Suprapubic skin (tissue), 4 donors: Measurements from ENCODE around the gene TEX29.

Source experiments
- POLR2A ChIP-seq, 2 donors: fragments of 450-650 bp; IDR thresholded peaks; one replicate each; pipeline ENCODE4 v1.6.1; 2017; ENCODE audit warnings: antibody characterized with exemption in 2 of 2, mild to moderate bottlenecking in 2 of 2, moderate library complexity in 2 of 2
- POLR2AphosphoS5 ChIP-seq, 3 donors: sonication (generic); formaldehyde crosslinking; IDR thresholded peaks; one replicate each; pipeline ENCODE4 v1.6.1; 2017; ENCODE audit warnings: antibody characterized with exemption in 3 of 3
- TF ChIP-seq, protein P1 (sequence below), 2 donors: fragments of 200-600 bp in 1 of 2; fragments of 450-650 bp in 1 of 2; sonication (generic) in 1 of 2; IDR thresholded peaks; one replicate each; pipeline ENCODE4 v1.5.1; 2016 to 2019; ENCODE audit warnings: antibody characterized with exemption in 2 of 2, mild to moderate bottlenecking in 1 of 2, moderate library complexity in 1 of 2

GRCh38 chr13:111304603-111305289 is 15.7 kb upstream of the TEX29 start:
- TF ChIP-seq, protein P1, sequence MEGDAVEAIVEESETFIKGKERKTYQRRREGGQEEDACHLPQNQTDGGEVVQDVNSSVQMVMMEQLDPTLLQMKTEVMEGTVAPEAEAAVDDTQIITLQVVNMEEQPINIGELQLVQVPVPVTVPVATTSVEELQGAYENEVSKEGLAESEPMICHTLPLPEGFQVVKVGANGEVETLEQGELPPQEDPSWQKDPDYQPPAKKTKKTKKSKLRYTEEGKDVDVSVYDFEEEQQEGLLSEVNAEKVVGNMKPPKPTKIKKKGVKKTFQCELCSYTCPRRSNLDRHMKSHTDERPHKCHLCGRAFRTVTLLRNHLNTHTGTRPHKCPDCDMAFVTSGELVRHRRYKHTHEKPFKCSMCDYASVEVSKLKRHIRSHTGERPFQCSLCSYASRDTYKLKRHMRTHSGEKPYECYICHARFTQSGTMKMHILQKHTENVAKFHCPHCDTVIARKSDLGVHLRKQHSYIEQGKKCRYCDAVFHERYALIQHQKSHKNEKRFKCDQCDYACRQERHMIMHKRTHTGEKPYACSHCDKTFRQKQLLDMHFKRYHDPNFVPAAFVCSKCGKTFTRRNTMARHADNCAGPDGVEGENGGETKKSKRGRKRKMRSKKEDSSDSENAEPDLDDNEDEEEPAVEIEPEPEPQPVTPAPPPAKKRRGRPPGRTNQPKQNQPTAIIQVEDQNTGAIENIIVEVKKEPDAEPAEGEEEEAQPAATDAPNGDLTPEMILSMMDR (IDR thresholded peaks at IDR 0.05), result no peak
- TF ChIP-seq POLR2AphosphoS5 (IDR thresholded peaks at IDR 0.05) (no peak), POLR2A (IDR thresholded peaks at IDR 0.05) (no peak)
